Testis (tissue), 3 donors: ENCODE measurements around the gene PTPRQ. TPM values are rescaled to one million over a fixed set of nuclear protein-coding genes. Genes with fewer than 3 reads are reported as not detected.

ENCODE experiments used
- DNase-seq: peaks from one replicate; pipeline ENCODE4 v3.0.0-alpha.2; 2019
- H3K27ac ChIP-seq, 2 donors: fragments of 200-600 bp; sonication (generic); one replicate each; pipeline ENCODE4 v1.5.1; 2019
- H3K27me3 ChIP-seq: fragments of 200-600 bp; sonication (generic); one replicate; pipeline ENCODE4 v1.5.1; 2019
- H3K36me3 ChIP-seq: fragments of 200-600 bp; sonication (generic); one replicate; pipeline ENCODE4 v1.5.1; 2017; ENCODE audit warnings: low read depth; ENCODE audit errors: missing control alignments
- H3K4me1 ChIP-seq: fragments of 200-600 bp; sonication (generic); one replicate; pipeline ENCODE4 v1.5.1; 2019
- H3K4me3 ChIP-seq, 2 donors: fragments of 200-600 bp; sonication (generic); one replicate each; pipeline ENCODE4 v1.5.1; 2017 to 2019
- H3K9me3 ChIP-seq: fragments of 200-600 bp; sonication (generic); one replicate; pipeline ENCODE4 v1.5.1; 2017
- POLR2A ChIP-seq: fragments of 450-650 bp; IDR thresholded peaks from one replicate; pipeline ENCODE4 v1.6.1; 2017; ENCODE audit warnings: antibody characterized with exemption, mild to moderate bottlenecking, moderate library complexity
- WGBS, 2 donors: methylation state at CpG; one replicate each; pipeline ENCODE4 v1.1.5; 2018; 5-methylcytosine and 5-hydroxymethylcytosine counted together
- intact Hi-C: fragments of 100-400 bp; cut with DNase I; formaldehyde crosslinking; loops from one replicate; pipeline ENCODE4 v1.15.1; 2023; ENCODE audit warnings: low total_unique reads
- polyA plus RNA-seq: library from polyadenylated mRNA; stranded (reverse); fragments of 350-450 nt; fragmentation: Illumina TruSeq; extraction: RNeasy Lipid Tissue Mini Kit (QIAGEN cat#74804); gene quantifications from one replicate; pipeline ENCODE4 v1.2.3, GENCODE V29; 2014; ENCODE audit warnings: low read depth, low replicate concordance; ENCODE audit not compliant: insufficient read depth
- total RNA-seq, 2 donors: library from RNA; depleted of rRNA; stranded (reverse); fragments of >200 nt; gene quantifications; one replicate each; pipeline ENCODE4 v1.2.3, GENCODE V29; 2016
- TF ChIP-seq, protein P1 (sequence below), 3 experiments: fragments of 450-650 bp in 2 of 3; fragments of 200-600 bp in 1 of 3; sonication (generic) in 1 of 3; IDR thresholded peaks; one replicate each; pipeline ENCODE4 v1.5.1; 2016 to 2019; ENCODE audit warnings: antibody characterized with exemption in 3 of 3, mild to moderate bottlenecking in 2 of 3, moderate library complexity in 1 of 3

The PTPRQ gene
- total and polyA plus RNA-seq, 3 donors from 2014 or later, result 1.4 to 3.8 (median 3.7) TPM

DNA sequence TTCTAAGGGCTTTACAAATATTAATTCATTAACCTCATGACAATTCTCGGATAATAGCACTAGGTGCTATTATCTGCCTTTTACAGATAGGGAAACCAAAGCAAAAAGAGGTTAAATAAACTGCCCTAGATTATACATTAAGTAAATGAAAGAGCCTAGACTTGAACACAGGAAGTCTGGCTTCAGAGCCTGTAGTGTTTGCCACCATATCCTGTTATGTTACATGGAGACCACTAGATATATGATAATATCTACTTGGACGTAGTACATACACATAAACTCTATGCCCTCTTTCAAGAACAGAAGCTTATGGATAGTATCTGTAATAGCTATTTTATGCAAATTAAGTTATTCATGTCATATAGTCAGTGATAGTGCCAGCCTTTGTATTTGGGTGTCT, 246.5 kb downstream of the PTPRQ start:
- no peak overlapping the region for H3K27ac ChIP-seq
- H3K27me3 ChIP-seq, result no peaks in the 10 kb centered on the region
- TF ChIP-seq, protein P1, sequence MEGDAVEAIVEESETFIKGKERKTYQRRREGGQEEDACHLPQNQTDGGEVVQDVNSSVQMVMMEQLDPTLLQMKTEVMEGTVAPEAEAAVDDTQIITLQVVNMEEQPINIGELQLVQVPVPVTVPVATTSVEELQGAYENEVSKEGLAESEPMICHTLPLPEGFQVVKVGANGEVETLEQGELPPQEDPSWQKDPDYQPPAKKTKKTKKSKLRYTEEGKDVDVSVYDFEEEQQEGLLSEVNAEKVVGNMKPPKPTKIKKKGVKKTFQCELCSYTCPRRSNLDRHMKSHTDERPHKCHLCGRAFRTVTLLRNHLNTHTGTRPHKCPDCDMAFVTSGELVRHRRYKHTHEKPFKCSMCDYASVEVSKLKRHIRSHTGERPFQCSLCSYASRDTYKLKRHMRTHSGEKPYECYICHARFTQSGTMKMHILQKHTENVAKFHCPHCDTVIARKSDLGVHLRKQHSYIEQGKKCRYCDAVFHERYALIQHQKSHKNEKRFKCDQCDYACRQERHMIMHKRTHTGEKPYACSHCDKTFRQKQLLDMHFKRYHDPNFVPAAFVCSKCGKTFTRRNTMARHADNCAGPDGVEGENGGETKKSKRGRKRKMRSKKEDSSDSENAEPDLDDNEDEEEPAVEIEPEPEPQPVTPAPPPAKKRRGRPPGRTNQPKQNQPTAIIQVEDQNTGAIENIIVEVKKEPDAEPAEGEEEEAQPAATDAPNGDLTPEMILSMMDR (IDR thresholded peaks at IDR 0.05), result no peak
- TF ChIP-seq POLR2A, result no peak
- DNase-seq, result no peak
- intact Hi-C loops, result no loop called here
- no peaks in the 10 kb centered on the region for H3K4me1 ChIP-seq
- no peaks in the 10 kb centered on the region for H3K9me3 ChIP-seq
- H3K4me3 ChIP-seq, result no peak overlapping the region
- 75 to 83% methylated on average over 2 of the region's 2 CpGs for WGBS, 2 donors
- H3K36me3 ChIP-seq, result no peaks in the 10 kb centered on the region

DNA sequence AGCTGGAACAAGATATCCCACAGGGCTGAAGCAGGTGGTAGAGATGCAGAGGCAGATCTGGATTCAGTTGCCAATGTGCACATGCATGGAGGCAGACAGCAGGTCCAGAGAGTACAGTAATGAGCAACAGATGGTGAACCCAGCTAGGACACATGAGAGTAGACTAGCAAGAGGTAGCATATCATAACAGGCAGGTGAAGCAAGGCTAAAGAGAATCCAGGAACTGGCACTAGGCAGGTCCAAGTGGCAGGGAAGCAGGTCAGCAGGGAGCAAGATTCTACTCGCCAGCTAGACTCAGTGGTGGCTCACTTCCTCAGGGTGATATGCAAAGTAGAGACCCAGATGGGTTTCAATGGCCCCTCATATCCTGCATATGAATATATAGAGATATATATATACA, 248.1 kb downstream of the PTPRQ start:
- intact Hi-C loops, result no loop called here

DNA sequence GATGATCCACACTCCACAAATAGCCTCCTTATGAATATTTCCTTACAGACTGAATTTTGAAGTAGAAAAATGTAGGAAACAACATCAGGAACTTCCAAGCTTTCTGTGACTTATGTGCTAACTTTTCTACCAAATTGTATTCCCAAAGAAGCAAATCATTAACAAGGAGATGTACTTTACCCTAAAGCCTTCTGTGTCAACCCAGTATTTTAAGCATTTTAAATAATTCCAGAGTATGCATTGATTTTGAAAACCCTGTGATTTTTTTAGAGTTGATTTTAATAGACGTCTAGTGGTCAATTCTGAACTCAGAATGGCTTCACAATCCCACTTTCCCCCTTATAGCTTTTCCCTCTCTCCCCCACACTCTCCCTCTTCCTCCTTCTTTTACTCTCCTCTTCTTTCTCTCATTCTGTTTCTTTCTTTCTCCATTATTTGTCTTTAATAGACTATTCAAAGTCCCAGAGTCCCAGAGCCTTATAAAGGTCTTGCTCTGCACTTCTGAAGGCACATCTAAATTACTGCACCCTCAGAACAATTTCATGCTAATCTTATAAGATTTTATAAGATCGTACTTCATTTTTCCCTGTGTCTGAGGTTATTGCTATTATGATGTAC, 253.3 kb downstream of the PTPRQ start:
- 82 to 83% methylated on average over 2 of the region's 2 CpGs for WGBS, 2 donors
- Histone ChIP-seq H3K9me3 (no peaks in the 10 kb centered on the region), H3K27ac (no peak overlapping the region), H3K27me3 (no peaks in the 10 kb centered on the region), H3K36me3 (no peaks in the 10 kb centered on the region), H3K4me3 (no peak overlapping the region), H3K4me1 (no peaks in the 10 kb centered on the region)
- intact Hi-C loops, result no loop called here
- no peak for DNase-seq
- no peak for TF ChIP-seq POLR2A
- TF ChIP-seq, protein P1 (IDR thresholded peaks at IDR 0.05), result no peak

More for the DNA sequence above, 248.1 kb downstream of the PTPRQ start:
- Histone ChIP-seq H3K27ac (no peak overlapping the region), H3K36me3 (no peaks in the 10 kb centered on the region), H3K4me3 (no peak overlapping the region), H3K4me1 (no peaks in the 10 kb centered on the region), H3K9me3 (no peaks in the 10 kb centered on the region), H3K27me3 (no peaks in the 10 kb centered on the region)
- WGBS, 2 donors, result 92 to 100% methylated on average over 1 of the region's 1 CpG
- DNase-seq, result no peak
- TF ChIP-seq, protein P1 (IDR thresholded peaks at IDR 0.05), result no peak
- no peak for TF ChIP-seq POLR2A

DNA sequence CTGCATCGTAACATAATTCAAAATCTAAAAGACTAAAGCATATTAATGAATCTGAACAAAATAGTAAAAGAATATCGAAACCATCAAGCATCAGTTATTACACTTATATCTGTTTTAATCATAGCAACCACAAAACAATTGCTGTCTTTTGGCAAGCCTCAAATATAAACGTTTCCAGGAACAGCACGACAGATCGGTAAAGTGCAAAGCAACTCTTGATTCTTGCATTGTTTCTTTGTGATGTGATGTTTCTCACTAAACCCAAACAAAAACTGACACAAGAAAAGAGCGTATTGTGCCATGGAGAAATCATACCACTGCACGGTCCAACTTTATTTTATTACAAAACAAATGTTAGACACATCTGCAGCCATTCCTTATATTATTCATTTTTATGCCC, 254.2 kb downstream of the PTPRQ start:
- Histone ChIP-seq H3K27me3 (no peaks in the 10 kb centered on the region), H3K27ac (no peak overlapping the region), H3K4me3 (no peak overlapping the region), H3K4me1 (no peaks in the 10 kb centered on the region), H3K36me3 (no peaks in the 10 kb centered on the region), H3K9me3 (no peaks in the 10 kb centered on the region)
- DNase-seq, result no peak
- WGBS, 2 donors, result 83 to 86% methylated on average over 7 of the region's 7 CpGs
- intact Hi-C loops, result no loop called here
- TF ChIP-seq, protein P1 (IDR thresholded peaks at IDR 0.05), result no peak
- TF ChIP-seq POLR2A, result no peak
